ENCODE data around the gene COMMD1. TPM values are rescaled to one million over a fixed set of nuclear protein-coding genes. Genes with fewer than 3 reads are reported as not detected.

COMMD1 gene
- total RNA-seq, 4 donors from 2014 or later = 51.8 to 78.6 (median 58.3) TPM

GRCh38 chr2:61959381-61960293 is 54.2 kb downstream of the COMMD1 start:
- in situ Hi-C loops (cut with MboI; ENCODE audit: low sequenced_read_pairs in 4 of 4) (no loop called here), intact Hi-C loops (cut with DNase I; ENCODE audit: low total_unique reads) (no loop called here)
- no peak overlapping the region for H3K27ac ChIP-seq
- peaks cover 3 to 7% of the 10 kb centered on the region in 2 donors for H3K4me1 ChIP-seq
- no peaks in the 10 kb centered on the region for H3K27me3 ChIP-seq
- DNase-seq = no peak
- H3K9me3 ChIP-seq = no peaks in the 10 kb centered on the region
- TF ChIP-seq CTCF (IDR thresholded peaks at IDR 0.05 in 4 of 5, conservative IDR thresholded peaks at IDR 0.05 in 1 of 5) = no peak
- TF ChIP-seq POLR2A (IDR thresholded peaks at IDR 0.05) = no peak
- no peak overlapping the region for H3K4me3 ChIP-seq
- ATAC-seq = no peak
- no peaks in the 10 kb centered on the region for H3K36me3 ChIP-seq

- no peak for DNase-seq
- TF ChIP-seq POLR2A (IDR thresholded peaks at IDR 0.05) (no peak), CTCF (IDR thresholded peaks at IDR 0.05 in 4 of 5, conservative IDR thresholded peaks at IDR 0.05 in 1 of 5) (no peak)
- Histone ChIP-seq H3K27me3 (no peaks in the 10 kb centered on the region), H3K4me1 (peaks cover 5 to 9% of the 10 kb centered on the region in 2 donors), H3K36me3 (no peaks in the 10 kb centered on the region), H3K27ac (no peak overlapping the region), H3K9me3 (no peaks in the 10 kb centered on the region), H3K4me3 (no peak overlapping the region)
- intact Hi-C loops (cut with DNase I; ENCODE audit: low total_unique reads) = no loop called here
- in situ Hi-C loops (cut with MboI; ENCODE audit: low sequenced_read_pairs in 4 of 4) = no loop called here
- ATAC-seq = no peak
Observed at GRCh38 chr2:61961231-61961901, 55.9 kb downstream of the COMMD1 start.

GRCh38 chr2:61962095-61962984 is 56.9 kb downstream of the COMMD1 start:
- DNase-seq = no peak
- no peaks in the 10 kb centered on the region for H3K36me3 ChIP-seq
- H3K27ac ChIP-seq = no peak overlapping the region
- in situ Hi-C loops (cut with MboI; ENCODE audit: low sequenced_read_pairs in 4 of 4) = no loop called here
- intact Hi-C loops (cut with DNase I; ENCODE audit: low total_unique reads) = no loop called here
- no peaks in the 10 kb centered on the region for H3K9me3 ChIP-seq
- ATAC-seq = no peak
- no peaks in the 10 kb centered on the region for H3K27me3 ChIP-seq
- no peak for TF ChIP-seq CTCF (IDR thresholded peaks at IDR 0.05 in 4 of 5, conservative IDR thresholded peaks at IDR 0.05 in 1 of 5)
- no peak for TF ChIP-seq POLR2A (IDR thresholded peaks at IDR 0.05)
- no peak overlapping the region for H3K4me3 ChIP-seq
- peaks cover 15 to 19% of the 10 kb centered on the region in 2 donors for H3K4me1 ChIP-seq

- H3K36me3 ChIP-seq = no peaks in the 10 kb centered on the region
- H3K27ac ChIP-seq = peak overlapping the region in 2 of 4 donors; percentile 48 to 53
- H3K27me3 ChIP-seq = no peaks in the 10 kb centered on the region
- peak in 1 of 5 experiments; percentile 2 for TF ChIP-seq CTCF (IDR thresholded peaks at IDR 0.05 in 4 of 5, conservative IDR thresholded peaks at IDR 0.05 in 1 of 5)
- no peak for TF ChIP-seq POLR2A (IDR thresholded peaks at IDR 0.05)
- H3K4me3 ChIP-seq = no peak overlapping the region
- ATAC-seq = no peak
- in situ Hi-C loops (cut with MboI; ENCODE audit: low sequenced_read_pairs in 4 of 4) = no loop called here
- no peak for DNase-seq
- H3K4me1 ChIP-seq = peaks cover 21 to 26% of the 10 kb centered on the region in 2 donors
- intact Hi-C loops (cut with DNase I; ENCODE audit: low total_unique reads) = no loop called here
- no peaks in the 10 kb centered on the region for H3K9me3 ChIP-seq
Observed at GRCh38 chr2:61966087-61966727, 60.7 kb downstream of the COMMD1 start.

Measured in gastrocnemius medialis (tissue), 4 donors.